Measurements from ENCODE around the gene VTCN1.

Gene VTCN1

GRCh38 chr1:117213046-117213445 is 2.3 kb upstream of the VTCN1 start:
- no peak overlapping the region for H3K27ac ChIP-seq
- no peak for DNase-seq (ENCODE audit: low read depth, low spot score)

GRCh38 chr1:117210386-117210785 is 341 bp downstream of the VTCN1 start:
- H3K27ac ChIP-seq = peak overlapping the region; percentile 8

GRCh38 chr1:117209094-117209493 is 1.6 kb downstream of the VTCN1 start:
- DNase-seq (ENCODE audit: low read depth, low spot score) = no peak
- no peak overlapping the region for H3K27ac ChIP-seq

More at GRCh38 chr1:117210386-117210785, 341 bp downstream of the VTCN1 start:
- no peak for DNase-seq (ENCODE audit: low read depth, low spot score)

- no peak for DNase-seq (ENCODE audit: low read depth, low spot score)
- H3K27ac ChIP-seq = no peak overlapping the region
These were observed 2.1 kb downstream of the VTCN1 start for GRCh38 chr1:117208580-117208979.

DNA sequence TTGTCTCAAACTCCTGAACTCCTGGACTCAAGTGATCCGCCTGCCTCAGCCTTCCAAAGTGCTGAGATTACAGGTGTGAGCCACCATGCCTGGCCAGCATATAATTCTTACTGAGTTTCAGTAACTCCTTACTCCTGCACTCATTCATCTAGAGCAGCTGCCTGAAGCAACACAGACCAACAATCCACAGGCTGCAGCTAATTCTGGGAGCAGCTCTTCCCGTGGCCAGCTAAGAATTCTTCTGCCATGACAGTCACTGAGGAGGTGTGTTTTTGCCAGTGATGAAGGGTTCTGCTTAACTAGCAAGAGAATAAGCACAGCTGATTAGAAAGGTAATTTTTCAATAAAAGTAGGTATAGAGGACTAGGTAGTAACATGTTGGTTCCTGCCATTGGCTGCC is 5.4 kb downstream of the VTCN1 start:
- no peak overlapping the region for H3K27ac ChIP-seq
- DNase-seq (ENCODE audit: low read depth, low spot score) = no peak

GRCh38 chr1:117201808-117202207 is 8.9 kb downstream of the VTCN1 start:
- no peak overlapping the region for H3K27ac ChIP-seq
- DNase-seq (ENCODE audit: low read depth, low spot score) = no peak

DNA sequence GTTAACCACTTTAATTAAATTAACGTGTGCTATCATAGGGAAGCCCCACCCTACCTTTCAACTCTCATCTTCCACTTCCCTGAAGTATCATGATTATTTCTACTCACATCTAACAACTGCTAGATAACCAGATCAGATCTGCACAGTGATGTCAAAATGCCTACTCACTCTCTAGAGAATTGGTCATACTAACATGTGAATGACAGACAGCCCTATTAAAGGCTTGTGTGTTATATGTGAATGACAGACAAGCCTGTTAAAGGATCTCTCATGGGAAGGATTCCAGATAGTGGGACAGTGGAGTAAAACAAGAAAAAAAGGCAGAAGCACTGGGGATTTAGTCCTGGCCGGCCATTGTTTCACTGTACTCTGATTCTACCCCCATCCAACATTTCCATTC is 12.6 kb downstream of the VTCN1 start:
- H3K27ac ChIP-seq = no peak overlapping the region
- no peak for DNase-seq (ENCODE audit: low read depth, low spot score)

DNA sequence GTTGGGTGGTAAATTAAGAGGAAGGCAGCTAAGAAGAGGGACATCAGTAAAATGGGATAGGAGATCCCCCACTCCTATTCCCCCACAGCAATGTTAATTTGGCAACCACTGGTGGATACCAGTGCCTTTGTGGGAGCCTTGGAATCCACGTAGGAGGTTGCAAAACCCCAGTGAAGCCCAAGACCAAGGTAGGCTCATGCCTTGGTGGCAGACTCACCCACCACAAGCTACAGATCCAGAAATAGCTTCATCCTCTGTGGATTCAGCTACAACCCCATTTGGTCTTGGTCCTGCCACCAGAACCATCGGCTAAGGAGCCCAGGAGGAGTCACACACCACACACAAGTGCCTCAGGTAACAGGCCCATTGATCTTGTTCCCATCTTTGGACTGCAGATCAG is 21.0 kb downstream of the VTCN1 start:
- no peak for DNase-seq (ENCODE audit: low read depth, low spot score)
- no peak overlapping the region for H3K27ac ChIP-seq

- no peak overlapping the region for H3K27ac ChIP-seq
- no peak for DNase-seq (ENCODE audit: low read depth, low spot score)
These were observed 21.8 kb downstream of the VTCN1 start for GRCh38 chr1:117188816-117189437.

GRCh38 chr1:117188170-117188815 is 22.4 kb downstream of the VTCN1 start:
- no peak overlapping the region for H3K27ac ChIP-seq
- no peak for DNase-seq (ENCODE audit: low read depth, low spot score)

DNA sequence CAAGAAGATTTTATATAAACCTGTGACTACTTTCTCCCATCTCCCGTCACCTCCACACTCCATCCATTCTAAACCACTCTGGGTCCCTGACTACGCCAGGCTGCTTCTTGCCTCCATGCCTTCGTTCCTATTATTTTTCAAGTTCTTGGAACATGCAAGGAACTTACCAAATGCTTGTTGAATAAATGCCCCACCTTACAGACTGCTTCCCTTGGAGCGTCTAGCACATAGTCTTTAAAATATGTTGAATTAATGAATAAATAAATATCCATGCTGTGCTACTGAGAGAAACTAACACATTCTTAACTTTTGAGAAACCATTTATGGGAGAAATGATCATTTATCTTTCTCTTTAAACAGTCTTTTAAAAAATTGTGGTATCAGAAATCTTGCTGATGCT is 27.6 kb downstream of the VTCN1 start:
- H3K27ac ChIP-seq = no peak overlapping the region
- no peak for DNase-seq (ENCODE audit: low read depth, low spot score)

DNA sequence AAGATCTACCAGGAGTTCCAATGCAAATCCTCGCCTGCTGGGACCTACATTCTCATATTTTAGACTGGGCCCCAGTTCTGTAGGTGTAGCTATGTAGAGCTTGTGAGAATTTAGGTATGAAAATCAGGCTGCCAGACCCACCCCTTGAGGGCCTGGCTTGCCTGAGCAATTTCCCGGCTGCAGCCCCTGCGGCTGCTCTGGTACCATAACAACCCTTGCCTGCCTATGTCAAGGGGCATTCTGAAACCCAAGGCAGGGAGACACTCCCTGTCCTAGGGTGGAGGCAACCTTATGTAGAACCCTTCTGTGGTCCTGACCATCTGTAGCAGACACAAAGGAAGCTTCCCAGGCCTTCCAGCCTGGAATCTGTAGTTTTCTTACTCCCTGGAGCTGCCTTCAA is 28.4 kb downstream of the VTCN1 start:
- DNase-seq (ENCODE audit: low read depth, low spot score) = no peak
- H3K27ac ChIP-seq = no peak overlapping the region

DNA sequence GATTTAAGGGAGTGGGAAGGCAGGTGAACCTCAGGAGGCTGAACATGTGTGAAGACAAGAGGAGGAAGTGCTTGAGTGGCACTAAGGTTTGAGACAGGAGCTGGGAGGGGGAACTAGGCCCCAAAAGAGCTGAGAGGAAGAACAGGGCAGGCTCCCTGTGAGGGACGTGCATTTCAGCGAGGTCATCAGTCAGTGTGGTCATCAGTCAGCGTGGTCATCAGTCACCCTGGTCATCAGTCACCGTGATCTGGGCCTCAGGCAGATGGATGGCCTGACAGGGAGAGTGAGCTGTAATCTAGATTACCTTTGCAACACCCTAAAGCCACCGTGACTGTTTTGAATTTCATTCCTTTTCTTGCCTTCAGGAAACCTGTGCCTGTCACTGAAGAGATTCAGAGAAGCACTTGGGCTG is 29.1 kb downstream of the VTCN1 start:
- no peak for DNase-seq (ENCODE audit: low read depth, low spot score)
- H3K27ac ChIP-seq = no peak overlapping the region

DNA sequence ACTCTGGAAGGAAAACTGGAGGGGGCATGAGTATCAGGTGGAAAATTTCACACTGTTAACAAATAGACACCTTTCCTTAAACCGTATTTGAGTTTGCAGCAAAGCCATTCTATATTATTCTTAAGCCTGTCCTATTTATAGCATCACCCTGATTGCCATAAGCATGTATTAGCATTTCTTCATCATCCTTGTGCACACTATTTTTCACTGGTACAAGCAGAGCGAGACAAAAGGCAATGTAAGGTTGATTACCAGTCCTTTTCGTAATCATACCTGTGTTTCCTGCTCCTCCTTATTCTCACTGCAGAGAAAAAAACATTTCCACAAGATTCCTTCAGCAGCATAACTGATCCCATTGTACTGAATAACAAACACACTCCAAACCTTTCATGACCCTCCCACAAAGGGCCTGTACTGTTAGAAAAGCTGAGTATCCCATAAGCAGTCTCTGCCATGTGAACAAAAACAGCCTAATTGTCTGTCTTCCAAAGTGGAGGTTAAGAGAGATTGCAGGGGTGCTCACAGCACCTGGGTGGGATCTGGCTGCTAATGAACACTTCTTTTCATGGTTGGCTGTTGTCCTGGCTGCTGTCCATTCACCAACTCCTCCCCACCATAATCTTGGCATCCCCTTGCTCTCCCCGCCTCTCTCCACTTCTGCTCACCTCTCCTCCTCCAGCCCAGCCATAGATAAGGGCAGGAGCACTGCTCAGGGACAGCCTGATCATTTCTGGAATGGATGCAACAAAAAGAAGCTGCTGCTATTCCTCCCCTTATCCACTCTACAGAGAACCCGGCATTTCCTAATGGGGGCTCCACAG is 30.4 kb downstream of the VTCN1 start:
- DNase-seq (ENCODE audit: low read depth, low spot score) = no peak
- no peak overlapping the region for H3K27ac ChIP-seq

- H3K27ac ChIP-seq = no peak overlapping the region
- DNase-seq (ENCODE audit: low read depth, low spot score) = no peak
These were observed 31.3 kb downstream of the VTCN1 start for GRCh38 chr1:117179471-117179870.

- no peak overlapping the region for H3K27ac ChIP-seq
- DNase-seq (ENCODE audit: low read depth, low spot score) = no peak
These were observed 32.0 kb downstream of the VTCN1 start for GRCh38 chr1:117178756-117179155.

GRCh38 chr1:117177376-117177775 is 33.4 kb downstream of the VTCN1 start:
- DNase-seq (ENCODE audit: low read depth, low spot score) = no peak
- no peak overlapping the region for H3K27ac ChIP-seq

GRCh38 chr1:117176579-117176978 is 34.1 kb downstream of the VTCN1 start:
- no peak for DNase-seq (ENCODE audit: low read depth, low spot score)
- no peak overlapping the region for H3K27ac ChIP-seq

DNA sequence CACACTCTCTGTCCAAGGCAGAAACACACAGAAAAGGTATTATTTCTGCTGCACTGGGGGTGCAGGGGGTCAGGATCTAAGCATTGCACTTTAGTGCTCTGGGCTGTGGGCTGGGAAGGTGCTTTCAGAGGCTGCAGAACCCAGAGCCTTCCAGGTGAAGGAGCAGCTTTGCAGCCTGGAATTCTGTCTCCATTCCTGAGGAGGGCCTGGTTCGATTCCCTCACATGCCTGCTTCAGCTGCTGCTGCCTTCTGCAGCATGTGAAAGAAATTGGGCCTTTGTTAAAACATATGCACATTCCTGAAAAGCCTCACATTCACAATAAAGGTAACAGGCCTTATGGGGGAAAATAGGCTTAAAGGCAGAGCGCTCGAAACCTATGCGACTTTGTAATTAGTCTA is 35.9 kb downstream of the VTCN1 start:
- no peak for DNase-seq (ENCODE audit: low read depth, low spot score)
- H3K27ac ChIP-seq = no peak overlapping the region

DNA sequence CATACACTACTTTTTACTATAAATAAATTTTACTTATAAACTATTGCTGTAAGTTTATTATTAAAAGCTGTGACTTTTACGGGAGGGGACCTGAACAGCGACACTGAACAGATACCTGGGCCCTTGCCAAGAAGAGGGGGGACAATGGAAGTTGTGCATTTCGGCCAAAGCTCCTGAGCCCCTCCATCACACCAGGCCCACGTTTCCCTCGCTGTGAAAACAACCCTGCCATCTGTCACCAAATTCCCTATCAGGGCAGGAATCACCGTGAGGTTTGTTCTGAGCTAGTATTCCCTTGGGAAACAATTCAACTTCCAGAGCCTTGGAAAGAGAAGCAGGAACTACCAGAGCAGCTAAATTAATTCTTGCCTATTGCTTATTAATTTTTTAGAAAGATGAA is 37.0 kb downstream of the VTCN1 start:
- H3K27ac ChIP-seq = no peak overlapping the region
- no peak for DNase-seq (ENCODE audit: low read depth, low spot score)

- no peak for DNase-seq (ENCODE audit: low read depth, low spot score)
- no peak overlapping the region for H3K27ac ChIP-seq
These were observed 37.7 kb downstream of the VTCN1 start for GRCh38 chr1:117173006-117173405.
